Nephron progenitor cell (in vitro differentiated cells): Measurements from ENCODE around the gene CACFD1.
A peak's percentile ranks its signal among the peaks of the same experiment; 100 is the strongest.

Experiments
- DNase-seq: peaks from one replicate; pipeline ENCODE4 v3.0.0; 2021
- H3K27ac Mint-ChIP-seq: 2 replicates; pipeline ENCODE4 v1.8.0; 2021; ENCODE audit warnings: mild to moderate bottlenecking, moderate library complexity, mixed read lengths
- H3K27me3 Mint-ChIP-seq: 2 replicates; pipeline ENCODE4 v1.8.0; 2021; ENCODE audit warnings: mild to moderate bottlenecking, low read depth, mixed read lengths; ENCODE audit not compliant: poor library complexity
- H3K36me3 Mint-ChIP-seq: 2 replicates; pipeline ENCODE4 v1.8.0; 2021; ENCODE audit warnings: low read depth, mixed read lengths
- H3K4me1 Mint-ChIP-seq: 2 replicates; pipeline ENCODE4 v1.8.0; 2021; ENCODE audit warnings: mixed read lengths
- H3K4me3 Mint-ChIP-seq: 2 replicates; pipeline ENCODE4 v1.8.0; 2021; ENCODE audit warnings: mild to moderate bottlenecking, moderate library complexity, mixed read lengths
- H3K9me3 Mint-ChIP-seq: 2 replicates; pipeline ENCODE4 v1.8.0; 2021; ENCODE audit warnings: mild to moderate bottlenecking, moderate library complexity, mixed read lengths
- CTCF ChIP-seq: fragments of 200-600 bp; sonication (generic); IDR thresholded peaks from 2 replicates; pipeline ENCODE4 v1.5.0; 2021; ENCODE audit warnings: antibody characterized with exemption

CACFD1 gene

GRCh38 chr9:133468777-133469421 is 9.1 kb downstream of the CACFD1 start:
- H3K4me3 Mint-ChIP-seq: no peak overlapping the region
- H3K4me1 Mint-ChIP-seq: peaks cover 4% of the 10 kb centered on the region
- H3K36me3 Mint-ChIP-seq: peaks cover 4% of the 10 kb centered on the region
- H3K27me3 Mint-ChIP-seq: no peaks in the 10 kb centered on the region
- TF ChIP-seq CTCF: no peak
- H3K9me3 Mint-ChIP-seq: no peaks in the 10 kb centered on the region
- no peak overlapping the region for H3K27ac Mint-ChIP-seq
- DNase-seq: no peak

- DNase-seq: no peak
- Mint-ChIP-seq H3K9me3 (no peaks in the 10 kb centered on the region), H3K27ac (peak overlapping the region; percentile 94), H3K27me3 (no peaks in the 10 kb centered on the region), H3K36me3 (peaks cover 3% of the 10 kb centered on the region), H3K4me3 (no peak overlapping the region), H3K4me1 (no peaks in the 10 kb centered on the region)
- TF ChIP-seq CTCF: no peak
Observed at GRCh38 chr9:133470427-133470924, 10.7 kb downstream of the CACFD1 start.

- Mint-ChIP-seq H3K9me3 (no peaks in the 10 kb centered on the region), H3K36me3 (no peaks in the 10 kb centered on the region), H3K27me3 (no peaks in the 10 kb centered on the region), H3K4me1 (no peaks in the 10 kb centered on the region), H3K4me3 (no peak overlapping the region), H3K27ac (no peak overlapping the region)
- DNase-seq: no peak
- TF ChIP-seq CTCF: no peak
Observed at GRCh38 chr9:133470988-133471387, 11.2 kb downstream of the CACFD1 start.

- no peak for TF ChIP-seq CTCF
- no peak for DNase-seq
Observed at GRCh38 chr9:133471551-133472276, 11.9 kb downstream of the CACFD1 start.

GRCh38 chr9:133472277-133472645 is 12.5 kb downstream of the CACFD1 start:
- Mint-ChIP-seq H3K27ac (no peak overlapping the region), H3K36me3 (no peaks in the 10 kb centered on the region), H3K9me3 (no peaks in the 10 kb centered on the region), H3K4me1 (no peaks in the 10 kb centered on the region), H3K27me3 (no peaks in the 10 kb centered on the region), H3K4me3 (no peak overlapping the region)
- TF ChIP-seq CTCF: no peak
- DNase-seq: no peak

More at GRCh38 chr9:133471551-133472276, 11.9 kb downstream of the CACFD1 start:
- Mint-ChIP-seq H3K27me3 (no peaks in the 10 kb centered on the region), H3K36me3 (no peaks in the 10 kb centered on the region), H3K27ac (peak overlapping the region; percentile 88), H3K4me1 (no peaks in the 10 kb centered on the region), H3K9me3 (no peaks in the 10 kb centered on the region), H3K4me3 (no peak overlapping the region)
